ENCODE measurements around the gene NRROS. TPM values are rescaled to one million over a fixed set of nuclear protein-coding genes. Genes with fewer than 3 reads are reported as not detected.
"Not testable (repeated sequence)": the region's sequence is repeated elsewhere in the genome, so short reads cannot be mapped to it uniquely, and the experiment has no call there.

Gene NRROS
- total RNA-seq, 1 donor from 2014 or later, result 13.4 TPM

DNA sequence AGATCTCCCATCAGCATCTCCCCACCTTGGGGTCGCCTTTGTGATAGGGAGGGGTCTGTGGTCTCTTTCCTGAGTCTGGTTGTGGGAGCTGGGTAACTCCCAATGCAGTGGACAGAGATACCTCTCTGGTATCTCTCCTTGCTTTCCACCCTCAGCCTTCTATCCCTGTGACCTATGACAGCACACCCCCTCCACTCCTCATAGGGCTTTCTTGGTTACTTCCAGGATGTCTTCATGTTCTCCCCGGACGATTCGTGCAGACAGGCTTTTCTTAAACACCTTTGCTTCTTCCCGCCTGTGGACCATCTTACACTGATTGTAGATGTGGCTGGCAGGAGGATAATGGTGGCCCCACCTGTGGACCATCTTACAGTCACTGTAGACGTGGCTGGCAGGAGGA lies 14.2 kb upstream of the NRROS start:
- DNase-seq, result no peak

DNA sequence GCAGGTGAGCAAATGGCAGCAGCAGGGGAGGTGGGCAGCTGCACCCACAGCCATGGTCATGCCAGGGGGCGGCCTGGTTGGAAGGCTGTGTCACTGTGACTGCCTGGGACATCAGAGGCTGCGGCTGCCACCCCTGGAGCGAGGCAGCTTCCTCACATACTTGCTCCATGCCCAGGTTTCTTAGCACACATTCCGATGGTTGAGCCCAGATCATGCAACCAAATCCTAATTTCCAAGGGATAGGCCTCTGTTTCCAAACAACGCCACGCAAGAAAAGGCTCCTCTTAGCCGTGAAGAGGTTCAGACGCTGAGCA lies 11.6 kb upstream of the NRROS start:
- no peak for DNase-seq

GRCh38 chr3:196629228-196629627 lies 10.3 kb upstream of the NRROS start:
- no peak for DNase-seq

DNA sequence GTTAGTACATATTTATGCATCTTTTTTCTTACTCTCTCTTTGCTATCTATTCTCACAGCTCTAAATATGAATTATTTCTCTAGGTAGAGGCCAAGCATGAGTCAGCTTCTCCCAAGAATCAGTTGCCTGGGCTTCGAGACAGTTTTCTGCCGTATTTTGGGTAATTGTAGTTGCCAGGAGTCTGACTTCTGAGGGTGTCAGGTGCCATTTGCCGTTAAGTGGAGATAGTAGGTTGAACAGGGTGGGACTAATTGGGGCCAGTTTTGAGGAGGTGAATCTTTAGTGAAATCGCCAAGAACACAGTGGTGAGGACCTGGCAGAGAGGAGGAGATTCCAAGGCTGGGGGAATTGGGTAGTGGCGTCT lies 7.8 kb upstream of the NRROS start:
- DNase-seq, result no peak

DNA sequence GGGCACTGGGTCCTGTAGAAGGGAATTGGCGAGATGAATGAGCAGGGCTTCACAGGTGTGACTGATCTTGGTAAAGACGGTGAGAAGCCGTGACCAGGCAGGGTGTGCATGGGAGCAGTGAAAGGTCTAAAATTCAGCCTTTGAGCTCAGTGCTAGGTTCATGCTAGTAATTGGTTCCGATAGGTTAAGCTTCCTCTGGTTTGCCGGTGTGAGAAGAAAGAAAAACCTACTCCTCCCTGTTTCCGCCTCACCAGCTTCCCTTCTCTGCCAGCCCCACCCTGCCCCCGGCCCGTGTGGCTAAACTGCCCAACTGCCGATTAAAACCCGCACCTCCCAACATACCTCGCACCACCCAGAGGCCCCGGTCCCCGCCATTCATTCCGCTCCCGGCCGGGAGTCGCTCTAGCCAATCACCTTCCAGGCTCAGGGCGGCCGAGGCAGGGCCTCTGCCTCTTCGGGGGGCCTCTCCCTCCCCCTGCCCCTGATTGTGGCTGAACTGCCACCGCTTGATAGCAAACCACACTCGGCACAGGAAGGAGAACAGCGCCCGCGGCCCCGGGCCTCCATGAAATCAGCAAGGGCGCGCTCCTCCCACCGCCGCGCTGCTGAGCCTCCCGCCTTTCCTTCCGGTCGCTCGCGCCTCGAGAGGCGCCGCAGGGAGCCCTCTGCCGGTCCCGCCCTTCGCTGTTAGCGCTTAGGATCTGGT lies 7.3 kb upstream of the NRROS start:
- DNase-seq, result peak; percentile 85

GRCh38 chr3:196633555-196634151 lies 5.8 kb upstream of the NRROS start:
- DNase-seq, result no peak

GRCh38 chr3:196634224-196634623 lies 5.3 kb upstream of the NRROS start:
- no peak for DNase-seq

GRCh38 chr3:196634829-196635228 lies 4.7 kb upstream of the NRROS start:
- no peak for DNase-seq

- DNase-seq, result no peak
Observed at GRCh38 chr3:196636369-196637349, 2.8 kb upstream of the NRROS start.

GRCh38 chr3:196637941-196638340 lies 1.6 kb upstream of the NRROS start:
- DNase-seq, result not testable (repeated sequence)

DNA sequence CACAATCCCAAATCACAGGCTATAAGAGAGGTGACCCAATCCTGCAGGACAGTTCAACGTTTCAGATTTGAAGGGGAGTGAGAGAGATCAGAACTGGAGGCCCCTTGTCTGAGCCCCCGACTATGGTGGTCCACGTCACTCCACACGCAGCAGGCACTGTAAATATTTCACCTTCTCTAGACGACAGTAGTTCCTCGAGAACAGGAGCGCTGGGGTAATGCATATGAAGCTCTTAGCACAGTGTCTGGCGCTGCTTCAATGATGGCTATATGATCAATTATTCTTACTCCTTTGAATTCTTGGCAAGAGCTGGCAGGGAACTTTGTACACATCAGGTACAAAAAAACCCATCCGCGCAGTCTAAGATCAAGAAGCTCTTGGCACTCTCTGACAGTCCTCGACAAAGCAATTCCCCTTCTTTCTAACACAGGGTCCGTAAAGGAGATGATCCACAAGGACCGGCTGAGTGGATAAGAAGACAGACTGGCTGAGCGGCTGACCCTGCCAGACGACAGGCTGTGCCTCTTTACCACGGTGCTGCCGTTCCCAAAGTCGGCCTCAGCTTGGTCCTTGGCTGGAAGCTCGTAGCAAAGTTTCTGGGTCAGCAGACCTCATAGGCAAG lies 522 bp upstream of the NRROS start:
- no peak for DNase-seq

GRCh38 chr3:196640297-196641018 lies 964 bp downstream of the NRROS start:
- peak; percentile 23 for DNase-seq

- DNase-seq, result no peak
Observed at GRCh38 chr3:196641333-196642054, 2.0 kb downstream of the NRROS start.

DNA sequence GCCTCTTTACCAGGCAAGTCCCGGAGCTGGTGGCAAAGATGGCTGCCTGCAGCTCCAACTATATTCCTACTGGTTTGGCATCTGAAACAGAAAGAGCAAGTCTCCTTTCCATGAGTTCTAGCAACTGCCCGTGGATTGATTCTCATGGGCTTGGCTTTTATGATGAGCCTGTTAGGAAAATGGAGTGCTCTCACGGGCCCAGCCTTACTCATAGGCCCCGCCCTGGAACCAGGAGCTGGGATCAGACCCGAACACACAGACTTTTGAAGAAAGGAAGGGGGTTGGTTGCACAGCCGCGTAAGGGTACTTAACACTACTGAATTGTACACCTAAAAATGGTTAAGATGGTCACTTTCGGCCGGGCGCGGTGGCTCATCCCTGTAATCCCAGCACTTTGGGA lies 2.9 kb downstream of the NRROS start:
- no peak for DNase-seq

DNA sequence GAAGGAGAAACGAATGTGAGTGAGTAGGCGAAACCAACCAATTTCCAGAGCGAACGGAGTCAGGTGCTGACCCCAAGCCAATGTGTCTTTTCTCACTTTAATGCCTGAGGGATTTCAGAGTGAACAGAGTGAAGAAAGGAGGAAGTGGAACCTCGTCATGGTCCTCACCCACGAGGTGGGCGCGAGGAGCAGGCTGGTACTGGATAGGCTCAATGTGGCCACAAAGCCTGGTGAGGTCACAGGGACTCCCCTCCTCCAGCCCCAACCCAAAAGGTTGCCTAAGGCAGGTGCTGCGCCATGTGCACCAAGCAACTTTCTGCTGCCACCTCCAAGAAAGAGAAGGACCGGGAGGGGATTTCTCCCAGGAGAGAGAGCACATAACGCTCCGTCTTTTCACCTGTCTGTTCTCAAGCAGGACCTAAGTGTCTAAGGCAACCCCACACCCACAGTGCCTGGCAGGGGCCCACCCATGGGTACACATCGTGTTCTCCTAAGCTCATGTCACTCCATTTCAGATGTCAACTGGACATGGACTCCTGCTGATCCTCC lies 3.8 kb downstream of the NRROS start:
- no peak for DNase-seq

GRCh38 chr3:196643761-196644160 lies 4.3 kb downstream of the NRROS start:
- DNase-seq, result no peak

GRCh38 chr3:196645096-196645495 lies 5.6 kb downstream of the NRROS start:
- no peak for DNase-seq

DNA sequence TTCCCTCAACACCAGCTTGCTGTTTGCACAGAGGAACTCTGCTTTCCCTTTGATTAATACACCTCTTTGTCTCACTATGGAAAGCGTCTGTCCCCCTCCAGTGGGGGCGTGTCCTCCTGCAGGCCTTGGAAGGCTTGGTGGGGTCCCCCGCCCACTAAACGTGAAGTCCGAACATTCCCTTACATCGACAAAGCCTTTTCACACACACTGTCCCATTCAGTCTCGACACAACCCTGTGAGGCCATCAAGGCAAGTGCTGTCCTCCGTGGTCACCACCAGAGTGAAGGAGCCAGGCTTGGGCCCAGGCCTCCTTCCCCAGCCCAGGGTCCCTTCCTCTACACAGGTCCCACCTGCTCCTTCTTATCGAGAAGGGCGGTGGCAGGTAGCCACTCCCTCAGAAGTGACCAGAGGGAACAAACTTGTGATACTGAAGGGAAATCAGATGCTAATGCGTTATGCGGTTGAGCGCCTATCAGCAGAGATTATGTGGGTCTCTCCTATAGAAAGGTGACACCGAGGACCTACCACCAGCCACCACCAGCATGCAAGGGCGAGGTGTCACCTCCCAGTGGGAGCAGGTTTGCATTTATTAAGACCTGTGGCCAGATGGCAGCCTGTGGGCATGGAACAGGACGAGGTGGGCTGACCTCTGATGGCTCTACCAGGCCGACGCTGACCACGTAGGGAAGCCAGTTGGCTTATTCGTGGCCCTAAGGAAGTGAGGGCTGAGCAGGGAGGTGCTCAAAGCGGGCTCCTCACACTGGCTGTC lies 6.6 kb downstream of the NRROS start:
- no peak for DNase-seq

GRCh38 chr3:196646666-196647216 lies 7.2 kb downstream of the NRROS start:
- DNase-seq, result no peak

GRCh38 chr3:196650740-196651311 lies 11.3 kb downstream of the NRROS start:
- DNase-seq, result peak; percentile 98
